Measurements from ENCODE around the gene YIF1B.

Gene YIF1B

DNA sequence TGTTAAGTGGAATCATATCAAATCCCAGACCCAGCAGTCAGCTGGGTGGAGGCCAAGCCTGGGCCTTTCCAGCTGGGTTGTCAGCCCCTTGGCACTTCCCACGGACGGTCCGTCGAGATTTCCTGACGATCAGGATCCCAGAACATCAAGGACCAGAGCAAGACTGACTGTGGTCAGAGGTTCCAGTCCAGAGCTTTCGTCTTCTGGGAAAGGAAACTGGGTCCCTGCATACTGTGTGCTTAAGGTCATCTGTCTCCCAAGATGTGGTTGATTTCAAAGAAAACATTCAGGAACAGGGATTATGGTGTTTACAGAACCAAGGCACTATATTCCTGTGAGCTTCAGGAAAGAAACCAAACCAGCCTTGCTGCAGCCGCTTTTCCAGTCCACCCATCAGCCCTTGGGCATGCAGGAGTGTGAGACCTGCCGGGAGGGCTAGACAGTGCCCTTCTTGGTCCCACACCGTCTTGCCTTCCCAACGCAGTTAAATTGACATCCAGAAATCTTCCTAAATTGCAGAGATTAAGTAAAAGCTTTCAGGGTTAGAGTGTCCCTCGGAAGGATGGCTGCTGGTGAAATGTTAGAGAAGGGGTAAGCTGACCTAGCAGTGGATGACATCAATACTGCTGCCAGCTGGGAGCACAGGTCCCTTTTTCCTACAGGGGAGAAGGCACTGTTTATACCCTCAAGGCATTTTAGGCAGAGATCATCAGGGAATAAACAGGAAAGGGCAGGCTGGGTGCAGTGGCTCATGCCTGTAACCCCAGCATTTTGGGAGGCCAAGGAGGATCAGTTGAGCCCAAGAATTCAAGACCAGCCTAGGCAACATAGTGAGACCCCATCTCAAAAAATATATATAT is 16.7 kb downstream of the YIF1B start:
- no peak for DNase-seq
- no peaks in the 10 kb centered on the region for H3K4me1 ChIP-seq
- no peaks in the 10 kb centered on the region for H3K9me3 ChIP-seq

DNA sequence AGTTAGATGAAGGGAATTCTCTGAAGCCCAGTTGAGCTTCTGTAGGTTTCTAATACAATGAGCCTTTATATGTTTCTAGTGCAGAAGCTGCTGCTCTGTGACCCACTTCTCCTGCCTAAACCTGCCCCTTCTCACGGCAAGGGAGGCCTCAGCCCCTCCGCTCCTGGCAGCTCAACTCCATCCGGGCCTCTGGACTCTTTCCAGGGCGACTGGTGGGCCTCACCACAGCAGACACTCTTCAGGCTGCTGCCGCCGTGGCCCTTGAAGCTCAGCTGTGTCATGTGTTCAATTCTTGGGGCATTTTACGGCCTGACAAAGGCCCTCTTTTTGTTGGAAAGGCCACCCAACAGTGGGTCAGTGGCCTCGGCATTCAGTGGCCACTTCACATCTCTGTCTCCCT is 21.7 kb downstream of the YIF1B start:
- peaks cover 7 to 36% (median 20%) of the 10 kb centered on the region in 3 donors for H3K36me3 ChIP-seq
- no peak overlapping the region for H3K4me3 ChIP-seq
- TF ChIP-seq, protein P1, sequence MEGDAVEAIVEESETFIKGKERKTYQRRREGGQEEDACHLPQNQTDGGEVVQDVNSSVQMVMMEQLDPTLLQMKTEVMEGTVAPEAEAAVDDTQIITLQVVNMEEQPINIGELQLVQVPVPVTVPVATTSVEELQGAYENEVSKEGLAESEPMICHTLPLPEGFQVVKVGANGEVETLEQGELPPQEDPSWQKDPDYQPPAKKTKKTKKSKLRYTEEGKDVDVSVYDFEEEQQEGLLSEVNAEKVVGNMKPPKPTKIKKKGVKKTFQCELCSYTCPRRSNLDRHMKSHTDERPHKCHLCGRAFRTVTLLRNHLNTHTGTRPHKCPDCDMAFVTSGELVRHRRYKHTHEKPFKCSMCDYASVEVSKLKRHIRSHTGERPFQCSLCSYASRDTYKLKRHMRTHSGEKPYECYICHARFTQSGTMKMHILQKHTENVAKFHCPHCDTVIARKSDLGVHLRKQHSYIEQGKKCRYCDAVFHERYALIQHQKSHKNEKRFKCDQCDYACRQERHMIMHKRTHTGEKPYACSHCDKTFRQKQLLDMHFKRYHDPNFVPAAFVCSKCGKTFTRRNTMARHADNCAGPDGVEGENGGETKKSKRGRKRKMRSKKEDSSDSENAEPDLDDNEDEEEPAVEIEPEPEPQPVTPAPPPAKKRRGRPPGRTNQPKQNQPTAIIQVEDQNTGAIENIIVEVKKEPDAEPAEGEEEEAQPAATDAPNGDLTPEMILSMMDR (IDR thresholded peaks at IDR 0.05): no peak
- intact Hi-C loops (cut with DNase I; ENCODE audit: low total_unique reads): no loop called here
- H3K27me3 ChIP-seq: no peaks in the 10 kb centered on the region
- no peak overlapping the region for H3K27ac ChIP-seq
- no peak for DNase-seq
- H3K9me3 ChIP-seq: no peaks in the 10 kb centered on the region
- peaks cover 0 to 18% (median 0%) of the 10 kb centered on the region in 4 donors for H3K4me1 ChIP-seq

More for the DNA sequence above, 16.7 kb downstream of the YIF1B start:
- H3K27me3 ChIP-seq: no peaks in the 10 kb centered on the region
- H3K4me3 ChIP-seq: no peak overlapping the region
- H3K36me3 ChIP-seq: peaks cover 0 to 6% (median 0%) of the 10 kb centered on the region in 3 donors
- intact Hi-C loops (cut with DNase I; ENCODE audit: low total_unique reads): no loop called here
- TF ChIP-seq, protein P1 (IDR thresholded peaks at IDR 0.05): no peak
- H3K27ac ChIP-seq: peak overlapping the region; percentile 6 to 22

DNA sequence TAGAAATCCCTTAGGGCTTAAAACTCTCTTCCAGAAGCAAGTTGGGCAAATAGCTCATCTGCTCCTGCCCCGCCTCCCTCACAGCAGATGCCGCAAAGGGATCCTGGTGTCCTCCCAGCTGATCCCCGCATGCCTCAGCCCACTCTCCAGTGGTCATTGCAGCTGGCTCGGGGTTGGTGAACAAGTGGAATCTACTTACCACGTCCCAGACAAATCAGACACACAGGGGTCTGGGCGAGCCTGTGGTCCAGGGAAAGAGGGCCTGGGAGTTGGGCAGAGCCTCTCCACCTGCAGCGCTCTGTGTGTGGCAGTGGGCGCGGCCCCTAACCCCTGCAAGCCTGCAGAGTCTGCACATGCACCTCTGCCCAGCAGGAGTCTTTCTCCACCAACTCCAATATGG is 22.5 kb downstream of the YIF1B start:
- no peak overlapping the region for H3K4me3 ChIP-seq
- no peaks in the 10 kb centered on the region for H3K9me3 ChIP-seq
- intact Hi-C loops (cut with DNase I; ENCODE audit: low total_unique reads): no loop called here
- peaks cover 7 to 42% (median 20%) of the 10 kb centered on the region in 3 donors for H3K36me3 ChIP-seq
- H3K27me3 ChIP-seq: no peaks in the 10 kb centered on the region
- peaks cover 0 to 18% (median 0%) of the 10 kb centered on the region in 4 donors for H3K4me1 ChIP-seq
- TF ChIP-seq, protein P1 (IDR thresholded peaks at IDR 0.05): no peak
- no peak for DNase-seq
- H3K27ac ChIP-seq: no peak overlapping the region

DNA sequence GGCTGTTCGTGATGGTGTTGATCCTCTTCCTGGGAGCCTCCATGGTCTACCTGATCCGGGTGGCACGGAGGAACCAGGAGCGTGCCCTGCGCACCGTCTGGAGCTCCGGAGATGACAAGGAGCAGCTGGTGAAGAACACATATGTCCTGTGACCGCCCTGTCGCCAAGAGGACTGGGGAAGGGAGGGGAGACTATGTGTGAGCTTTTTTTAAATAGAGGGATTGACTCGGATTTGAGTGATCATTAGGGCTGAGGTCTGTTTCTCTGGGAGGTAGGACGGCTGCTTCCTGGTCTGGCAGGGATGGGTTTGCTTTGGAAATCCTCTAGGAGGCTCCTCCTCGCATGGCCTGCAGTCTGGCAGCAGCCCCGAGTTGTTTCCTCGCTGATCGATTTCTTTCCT is 23.9 kb downstream of the YIF1B start:
- Histone ChIP-seq H3K27me3 (no peaks in the 10 kb centered on the region), H3K27ac (no peak overlapping the region), H3K9me3 (no peaks in the 10 kb centered on the region), H3K4me3 (no peak overlapping the region), H3K4me1 (peaks cover 0 to 18% (median 0%) of the 10 kb centered on the region in 4 donors), H3K36me3 (peaks cover 7 to 50% (median 20%) of the 10 kb centered on the region in 3 donors)
- no peak for DNase-seq
- TF ChIP-seq, protein P1 (IDR thresholded peaks at IDR 0.05): no peak
- intact Hi-C loops (cut with DNase I; ENCODE audit: low total_unique reads): no loop called here

DNA sequence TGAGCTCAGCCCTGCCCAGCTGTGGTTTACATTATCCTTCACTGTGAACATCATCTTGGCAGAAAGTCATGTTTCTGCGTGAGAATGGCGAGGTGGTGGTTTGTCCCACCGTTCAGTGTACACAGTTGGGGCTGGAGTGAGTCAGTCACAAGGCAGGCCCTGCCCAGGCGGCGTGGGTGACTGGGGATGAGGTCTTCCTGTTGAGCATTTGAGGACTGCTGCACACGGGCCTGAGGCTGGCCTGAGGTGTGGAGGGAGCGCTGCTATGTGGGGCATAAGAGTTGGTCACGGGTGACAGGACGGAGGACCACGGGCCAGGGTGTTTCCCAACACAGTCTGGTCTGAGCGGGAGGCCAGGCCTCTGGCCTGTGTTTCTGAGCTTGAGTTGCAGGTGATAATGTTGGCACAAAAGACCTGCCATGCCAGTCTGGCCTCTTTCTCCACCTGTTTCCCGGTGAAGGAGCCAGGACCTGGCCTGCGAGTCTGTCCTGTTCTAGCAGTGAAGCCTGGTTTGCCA is 25.1 kb downstream of the YIF1B start:
- Histone ChIP-seq H3K36me3 (peaks cover 7 to 50% (median 20%) of the 10 kb centered on the region in 3 donors), H3K4me3 (no peak overlapping the region), H3K4me1 (peaks cover 0 to 18% (median 0%) of the 10 kb centered on the region in 4 donors), H3K27me3 (no peaks in the 10 kb centered on the region), H3K9me3 (no peaks in the 10 kb centered on the region), H3K27ac (no peak overlapping the region)
- intact Hi-C loops (cut with DNase I; ENCODE audit: low total_unique reads): no loop called here
- TF ChIP-seq, protein P1 (IDR thresholded peaks at IDR 0.05): no peak
- DNase-seq: no peak

Measured in tibial artery (tissue), 4 donors.